ENCODE results near the gene ERBIN. TPM values are rescaled to one million over a fixed set of nuclear protein-coding genes. Genes with fewer than 3 reads are reported as not detected.

The ERBIN gene
- total and polyA plus RNA-seq, 9 of the 15 experiments (the other 6 are each of a cell fraction or from before 2014, with no cell fraction given) = 11.9 to 72.8 (median 41.7) TPM

DNA sequence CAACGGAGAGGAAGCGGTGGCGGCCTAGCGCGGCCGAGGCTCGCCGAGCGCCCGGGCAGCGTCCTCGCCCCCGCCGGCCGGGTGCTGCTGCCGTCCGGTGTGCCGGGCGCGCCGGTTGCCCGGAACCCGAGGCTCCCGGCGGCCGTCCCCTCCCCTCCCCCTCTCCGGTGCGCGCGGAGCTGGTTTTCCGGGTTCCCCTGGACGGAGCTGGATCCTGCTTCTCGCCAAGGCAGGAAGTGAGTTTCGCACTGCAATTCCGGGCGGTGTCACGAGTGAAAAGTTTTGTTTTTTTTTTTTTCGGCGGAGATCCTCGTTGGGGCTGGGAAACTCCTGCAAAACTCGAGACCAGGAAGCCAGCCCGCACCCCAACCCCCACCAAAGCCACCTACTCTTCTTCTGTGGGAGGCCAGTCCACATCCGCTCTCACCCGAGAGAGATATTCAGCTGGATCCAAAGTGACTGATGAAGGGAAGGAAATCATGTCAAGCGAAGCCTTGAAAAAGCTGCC, at the start of gene ERBIN (continued):
- TF ChIP-seq CHCHD3 (CRISPR knock-in tag; IDR thresholded peaks at IDR 0.05) = no peak
- no peak for TF ChIP-seq SETDB1 (IDR thresholded peaks at IDR 0.05; ENCODE audit: low read length)

DNA sequence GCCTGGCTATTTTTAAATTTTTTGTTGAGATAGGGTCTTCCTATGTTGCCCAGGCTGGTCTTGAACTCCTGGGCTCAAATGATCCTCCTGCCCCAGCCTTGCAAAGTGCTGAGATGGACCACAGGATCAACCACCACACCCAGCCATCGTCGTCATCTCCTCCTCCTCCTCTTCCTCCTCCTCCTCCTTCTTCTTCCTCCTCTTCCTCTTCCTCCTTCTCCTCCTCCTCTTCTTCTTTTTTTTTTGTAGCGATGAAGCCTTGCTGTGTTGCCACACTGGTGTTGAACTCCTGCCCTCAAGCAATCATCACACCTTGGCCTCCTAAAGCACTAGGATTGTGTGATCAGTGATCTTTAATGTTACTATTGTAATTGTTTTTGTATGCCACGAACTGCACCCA, 49.4 kb upstream of the ERBIN start:
- Histone ChIP-seq H3K4me2 (ENCODE audit: insufficient read depth, low read length) (no peak overlapping the region), H3K27me3 (ENCODE audit: control insufficient read depth in 2 of 2, insufficient read depth in 2 of 2, low read length in 2 of 2) (no peaks in the 10 kb centered on the region), H3K9ac (ENCODE audit: insufficient read depth in 1 of 2, low read depth in 2 of 2, low read length in 2 of 2) (no peak overlapping the region), H3K36me3 (ENCODE audit: control insufficient read depth, insufficient read depth, low read length) (no peaks in the 10 kb centered on the region), H3K9me3 (replicated peaks; ENCODE audit: control insufficient read depth, insufficient read depth, low read depth, low read length) (no peaks in the 10 kb centered on the region), H3K9me1 (ENCODE audit: control insufficient read depth, insufficient read depth, low read length) (no peaks in the 10 kb centered on the region), H2AFZ (ENCODE audit: low read depth, low read length) (no peak overlapping the region), H3K79me2 (ENCODE audit: control insufficient read depth, insufficient read depth, low read length) (no peaks in the 10 kb centered on the region), H3K4me1 (replicated peaks in 1 of 2; ENCODE audit: control insufficient read depth in 2 of 2, insufficient read depth in 2 of 2, low read length in 2 of 2) (no peaks in the 10 kb centered on the region), H3K27ac (ENCODE audit: extremely low read depth, low read depth, low read length) (no peak overlapping the region), H4K20me1 (replicated peaks; ENCODE audit: control insufficient read depth, insufficient read depth, low read length) (no peaks in the 10 kb centered on the region), H3K4me3 (no peak overlapping the region)
- in situ Hi-C loops (cut with MboI) = no loop called here
- CTCF ChIA-PET (ENCODE audit: low intra/inter-chr PET ratio) = no interaction called here
- no peak for ATAC-seq
- DNase-seq (ENCODE audit: extremely low read depth in 1 of 4, low spot score in 3 of 4) = no peak
- POLR2A ChIA-PET = no interaction called here
- 3% methylated on average over 2 of the region's 4 CpGs for WGBS (ENCODE audit: insufficient coverage, low coverage, missing lambda C conversion rate)
- FAIRE-seq = no peak
- no TSS peak for BruUV-seq (replicated peaks)
- TF ChIP-seq ZFX (CRISPR knock-in tag; IDR thresholded peaks at IDR 0.05) = no peak
- TF ChIP-seq TBL1XR1 (IDR thresholded peaks at IDR 0.05; ENCODE audit: low read length in 2 of 2) = no peak
- TF ChIP-seq E2F3 (CRISPR knock-in tag; IDR thresholded peaks at IDR 0.05) = no peak
- no peak for TF ChIP-seq ZNF780A (CRISPR knock-in tag; IDR thresholded peaks at IDR 0.05)
- TF ChIP-seq ZZZ3 (IDR thresholded peaks at IDR 0.05) = no peak
- no peak for TF ChIP-seq POLR2H (tag; IDR thresholded peaks at IDR 0.05; ENCODE audit: low read depth)
- no peak for TF ChIP-seq SMARCA5 (IDR thresholded peaks at IDR 0.05)
- no peak for TF ChIP-seq ZFPM2 (CRISPR knock-in tag; IDR thresholded peaks at IDR 0.05)
- TF ChIP-seq POLR2G (IDR thresholded peaks at IDR 0.05; ENCODE audit: low read depth, low read length) = no peak
- TF ChIP-seq MTF1 (CRISPR knock-in tag; IDR thresholded peaks at IDR 0.05; ENCODE audit: borderline replicate concordance) = no peak
- no peak for TF ChIP-seq U2AF1 (optimal IDR thresholded peaks at IDR 0.05; ENCODE audit: low read depth, low read length)
- TF ChIP-seq MEIS2 (IDR thresholded peaks at IDR 0.05; ENCODE audit: partially characterized antibody) = no peak
- intact Hi-C loops (cut with micrococcal nuclease) = no loop called here

Data from K562 (cell line).